H9 (cell line): ENCODE results near the gene GPR171. TPM values are rescaled to one million over a fixed set of nuclear protein-coding genes. Genes with fewer than 3 reads are reported as not detected.
"Not testable (repeated sequence)": the region's sequence is repeated elsewhere in the genome, so short reads cannot be mapped to it uniquely, and the experiment has no call there.

Source experiments
- DNase-seq: peaks from one replicate; pipeline ENCODE4 v3.0.0-alpha.2; 2017
- H2AFZ ChIP-seq: one replicate; pipeline ENCODE4 v1.6.1; 2013; ENCODE audit warnings: mild to moderate bottlenecking, low read length, control low read depth, moderate library complexity
- H2AK5ac ChIP-seq: 2 replicates; pipeline ENCODE4 v1.6.1; 2013; ENCODE audit warnings: low read length, control low read depth, mixed read lengths; ENCODE audit not compliant: insufficient read length
- H2BK120ac ChIP-seq: one replicate; pipeline ENCODE4 v1.6.1; 2013; ENCODE audit warnings: low read depth, mild to moderate bottlenecking, low read length, control low read depth, inconsistent platforms; ENCODE audit not compliant: poor library complexity, severe bottlenecking
- H2BK12ac ChIP-seq: 2 replicates; pipeline ENCODE4 v1.6.1; 2013; ENCODE audit warnings: low read length, control low read depth, mixed read lengths, low read depth; ENCODE audit not compliant: insufficient read length
- H2BK15ac ChIP-seq: 2 replicates; pipeline ENCODE4 v1.6.1; 2013; ENCODE audit warnings: low read depth, low read length, control low read depth
- H2BK20ac ChIP-seq: one replicate; pipeline ENCODE4 v1.6.1; 2013; ENCODE audit warnings: low read depth, mild to moderate bottlenecking, low read length, control low read depth, inconsistent platforms; ENCODE audit not compliant: poor library complexity, severe bottlenecking
- H2BK5ac ChIP-seq: 2 replicates; pipeline ENCODE4 v1.6.1; 2013; ENCODE audit warnings: low read length, control low read depth, mixed read lengths; ENCODE audit not compliant: insufficient read length
- H3K14ac ChIP-seq: 2 replicates; pipeline ENCODE4 v1.6.1; 2013; ENCODE audit warnings: low read length, control low read depth; ENCODE audit not compliant: insufficient read depth
- H3K18ac ChIP-seq: 2 replicates; pipeline ENCODE4 v1.6.1; 2013; ENCODE audit warnings: low read depth, mild to moderate bottlenecking, mixed read lengths, low read length, control low read depth; ENCODE audit not compliant: insufficient read length
- H3K23ac ChIP-seq: 2 replicates; pipeline ENCODE4 v1.6.1; 2013; ENCODE audit warnings: low read length, control low read depth, mixed read lengths, low read depth; ENCODE audit not compliant: insufficient read length
- H3K23me2 ChIP-seq: 2 replicates; pipeline ENCODE4 v1.6.1; 2013; ENCODE audit warnings: low read depth, mild to moderate bottlenecking, mixed read lengths, low read length, control low read depth; ENCODE audit not compliant: insufficient read length, poor library complexity, severe bottlenecking
- H3K27ac ChIP-seq: 2 replicates; pipeline ENCODE4 v1.5.1; 2013; ENCODE audit warnings: low read length, control low read depth, mixed read lengths, low read depth; ENCODE audit not compliant: insufficient read length
- H3K27me3 ChIP-seq: 2 replicates; pipeline ENCODE4 v1.6.1; 2013; ENCODE audit warnings: low read length, control low read depth, inconsistent platforms; ENCODE audit not compliant: insufficient read depth
- H3K4ac ChIP-seq: 2 replicates; pipeline ENCODE4 v1.6.1; 2013; ENCODE audit warnings: low read depth, mild to moderate bottlenecking, control low read depth, inconsistent platforms, low read length, moderate library complexity
- H3K4me1 ChIP-seq: 2 replicates; pipeline ENCODE4 v1.6.1; 2013; ENCODE audit warnings: low read length, control low read depth, inconsistent platforms; ENCODE audit not compliant: insufficient read depth
- H3K4me2 ChIP-seq: 2 replicates; pipeline ENCODE4 v1.6.1; 2013; ENCODE audit warnings: low read length, control low read depth, mixed read lengths; ENCODE audit not compliant: insufficient read length, insufficient read depth
- H3K56ac ChIP-seq: 2 replicates; pipeline ENCODE4 v1.6.1; 2013; ENCODE audit warnings: low read depth, mild to moderate bottlenecking, mixed read lengths, low read length, control low read depth; ENCODE audit not compliant: insufficient read length
- H3K79me1 ChIP-seq: 2 replicates; pipeline ENCODE4 v1.6.1; 2013; ENCODE audit warnings: low read depth, mild to moderate bottlenecking, moderate library complexity, low read length, control low read depth, inconsistent platforms; ENCODE audit not compliant: insufficient read depth, poor library complexity, severe bottlenecking
- H3K79me2 ChIP-seq: 2 replicates; pipeline ENCODE4 v1.6.1; 2013; ENCODE audit warnings: low read length, control low read depth, inconsistent platforms; ENCODE audit not compliant: insufficient read depth
- H3K9ac ChIP-seq: 2 replicates; pipeline ENCODE4 v1.6.1; 2013; ENCODE audit warnings: low read length, control low read depth, mixed read lengths; ENCODE audit not compliant: insufficient read length; ENCODE audit errors: extremely low read depth
- H3K9me3 ChIP-seq: one replicate; pipeline ENCODE4 v1.6.1; 2013; ENCODE audit warnings: low read depth, low read length, inconsistent platforms; ENCODE audit not compliant: control insufficient read depth
- H3T11ph ChIP-seq: one replicate; pipeline ENCODE4 v1.6.1; 2013; ENCODE audit warnings: mild to moderate bottlenecking, low read length, control low read depth, inconsistent platforms
- H4K20me1 ChIP-seq: one replicate; pipeline ENCODE4 v1.6.1; 2013; ENCODE audit not compliant: control insufficient read depth, insufficient read length, insufficient read depth
- H4K5ac ChIP-seq: 2 replicates; pipeline ENCODE4 v1.6.1; 2013; ENCODE audit warnings: low read depth, mild to moderate bottlenecking, mixed read lengths, low read length, control low read depth; ENCODE audit not compliant: insufficient read length
- H4K8ac ChIP-seq: replicated peaks from 2 replicates; pipeline ENCODE4 v1.6.1; 2013; ENCODE audit warnings: low read length, control low read depth, mixed read lengths, low read depth; ENCODE audit not compliant: insufficient read length
- H4K91ac ChIP-seq: 2 replicates; pipeline ENCODE4 v1.6.1; 2013; ENCODE audit warnings: low read depth, mild to moderate bottlenecking, moderate library complexity, mixed read lengths, low read length, control low read depth; ENCODE audit not compliant: insufficient read length
- H3K27ac Mint-ChIP-seq, 3 experiments: 2 replicates in 2 of 3; 3 replicates in 1 of 3; pipeline ENCODE4 v1.8.0; 2020 to 2021; ENCODE audit warnings: mixed read lengths in 3 of 3, mild to moderate bottlenecking in 1 of 3, moderate library complexity in 1 of 3
- H3K27me3 Mint-ChIP-seq: 2 replicates; pipeline ENCODE4 v1.8.0; 2021; ENCODE audit warnings: low read depth, mild to moderate bottlenecking, moderate library complexity, mixed read lengths
- H3K36me3 Mint-ChIP-seq, 3 experiments: 2 replicates in 2 of 3; 3 replicates in 1 of 3; pipeline ENCODE4 v1.8.0; 2020 to 2021; ENCODE audit warnings: low read depth in 3 of 3, mixed read lengths in 3 of 3; ENCODE audit not compliant: insufficient read depth in 1 of 3
- H3K4me1 Mint-ChIP-seq, 2 experiments: 2 replicates each; pipeline ENCODE4 v1.8.0; 2020; ENCODE audit warnings: mixed read lengths in 2 of 2
- H3K4me3 Mint-ChIP-seq, 2 experiments: 2 replicates in 1 of 2; 3 replicates in 1 of 2; pipeline ENCODE4 v1.8.0; 2020 to 2021; ENCODE audit warnings: mild to moderate bottlenecking in 2 of 2, mixed read lengths in 2 of 2, moderate library complexity in 1 of 2
- H3K9me3 Mint-ChIP-seq, 2 experiments: 2 replicates in 1 of 2; 3 replicates in 1 of 2; pipeline ENCODE4 v1.8.0; 2020; ENCODE audit warnings: mild to moderate bottlenecking in 2 of 2, mixed read lengths in 2 of 2, moderate library complexity in 1 of 2
- WGBS: extraction: QIAGEN DNeasy Blood & Tissue Kit; methylation state at CpG from one replicate; pipeline ENCODE4 v1.1.7; 2013; ENCODE audit warnings: missing lambda C conversion rate, low lambda C conversion rate, mixed read lengths; ENCODE audit not compliant: insufficient read length; ENCODE audit errors: extremely low coverage; 5-methylcytosine and 5-hydroxymethylcytosine counted together
- total RNA-seq: library from RNA; stranded (reverse); gene quantifications from 2 replicates; pipeline ENCODE4 v1.2.1, GENCODE V29; 2021
- TF ChIP-seq, protein P1 (sequence below): fragments of 200-600 bp; sonication (generic); conservative IDR thresholded peaks from 3 replicates; pipeline ENCODE4 v1.8.0; 2021; ENCODE audit warnings: antibody characterized with exemption, mild to moderate bottlenecking

GPR171 gene
- total RNA-seq, 1 experiment from 2014 or later = not detected

DNA sequence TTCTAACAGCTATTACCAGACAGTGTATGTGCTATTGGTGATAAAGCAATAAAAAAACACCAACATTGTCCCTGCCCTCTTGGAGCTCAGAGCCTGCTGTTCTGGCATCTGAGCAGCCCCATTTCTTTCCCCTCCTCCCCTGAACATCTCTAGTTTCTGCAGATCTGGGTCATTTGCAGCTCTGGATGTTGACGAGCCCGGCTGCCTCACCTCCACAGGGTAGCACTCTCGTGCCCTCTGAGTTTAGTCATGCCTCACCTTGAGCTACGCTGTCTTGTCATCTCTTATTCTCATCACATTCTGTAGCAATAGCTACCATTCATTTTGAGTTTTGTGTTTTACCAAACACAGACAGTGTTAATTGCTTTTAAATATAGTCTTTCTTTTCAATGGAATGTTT lies 30.0 kb upstream of the GPR171 start:
- WGBS = no CpG with 5 or more reads among the region's 4 CpGs
- Histone ChIP-seq H2BK5ac (no peak overlapping the region), H3K56ac (no peak overlapping the region), H3K79me1 (no peaks in the 10 kb centered on the region), H3K23ac (no peak overlapping the region), H4K20me1 (no peaks in the 10 kb centered on the region), H4K8ac (no peak overlapping the region), H3K9me3 (no peaks in the 10 kb centered on the region), H4K5ac (no peak overlapping the region), H3K14ac (peak overlapping the region; percentile 29; the same call in 1 of the 2 replicates), H2BK20ac (no peak overlapping the region), H3K23me2 (no peaks in the 10 kb centered on the region), H2BK15ac (no peak overlapping the region), H3K27ac (no peak overlapping the region), H3T11ph (no peak overlapping the region), H3K9ac (no peak overlapping the region), H3K4me2 (no peak overlapping the region), H2BK120ac (no peak overlapping the region), H3K27me3 (no peaks in the 10 kb centered on the region), H3K18ac (no peak overlapping the region), H2AFZ (no peak overlapping the region), H3K4ac (no peak overlapping the region), H3K79me2 (no peaks in the 10 kb centered on the region), H2AK5ac (no peak overlapping the region), H4K91ac (no peak overlapping the region), H3K4me1 (peaks cover 7% of the 10 kb centered on the region; the same call in 1 of the 2 replicates), H2BK12ac (no peak overlapping the region)
- Mint-ChIP-seq H3K4me3 (no peak overlapping the region), H3K9me3 (peaks cover 0 to 3% of the 10 kb centered on the region in 2 experiments; a peak in 1 of 5 replicates), H3K36me3 (peaks cover 5 to 6% (median 6%) of the 10 kb centered on the region in 3 experiments; a peak in 5 of 7 replicates), H3K27ac (peak overlapping the region in 2 of 3 experiments; percentile 12 to 85; a peak in 4 of 7 replicates), H3K27me3 (no peaks in the 10 kb centered on the region), H3K4me1 (peaks cover 30 to 37% of the 10 kb centered on the region in 2 experiments)
- TF ChIP-seq, protein P1, sequence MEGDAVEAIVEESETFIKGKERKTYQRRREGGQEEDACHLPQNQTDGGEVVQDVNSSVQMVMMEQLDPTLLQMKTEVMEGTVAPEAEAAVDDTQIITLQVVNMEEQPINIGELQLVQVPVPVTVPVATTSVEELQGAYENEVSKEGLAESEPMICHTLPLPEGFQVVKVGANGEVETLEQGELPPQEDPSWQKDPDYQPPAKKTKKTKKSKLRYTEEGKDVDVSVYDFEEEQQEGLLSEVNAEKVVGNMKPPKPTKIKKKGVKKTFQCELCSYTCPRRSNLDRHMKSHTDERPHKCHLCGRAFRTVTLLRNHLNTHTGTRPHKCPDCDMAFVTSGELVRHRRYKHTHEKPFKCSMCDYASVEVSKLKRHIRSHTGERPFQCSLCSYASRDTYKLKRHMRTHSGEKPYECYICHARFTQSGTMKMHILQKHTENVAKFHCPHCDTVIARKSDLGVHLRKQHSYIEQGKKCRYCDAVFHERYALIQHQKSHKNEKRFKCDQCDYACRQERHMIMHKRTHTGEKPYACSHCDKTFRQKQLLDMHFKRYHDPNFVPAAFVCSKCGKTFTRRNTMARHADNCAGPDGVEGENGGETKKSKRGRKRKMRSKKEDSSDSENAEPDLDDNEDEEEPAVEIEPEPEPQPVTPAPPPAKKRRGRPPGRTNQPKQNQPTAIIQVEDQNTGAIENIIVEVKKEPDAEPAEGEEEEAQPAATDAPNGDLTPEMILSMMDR = no peak
- no peak for DNase-seq

DNA sequence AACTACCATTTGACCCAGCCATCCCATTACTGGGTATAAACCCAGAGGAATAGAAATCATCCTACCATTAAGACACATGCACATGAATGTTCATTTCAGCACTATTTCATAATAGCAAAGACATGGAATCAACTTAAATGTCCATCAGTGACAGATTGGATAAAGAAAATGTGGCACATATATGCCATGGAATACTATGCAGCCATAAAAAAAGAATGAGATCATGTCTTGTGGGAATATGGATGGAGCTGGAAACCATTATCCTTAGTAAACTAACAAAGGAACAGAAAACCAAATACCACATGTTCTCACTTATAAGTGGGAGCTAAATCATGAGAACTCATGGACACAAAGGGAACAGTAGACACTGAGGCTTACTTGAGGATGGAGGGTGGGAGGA lies 29.4 kb upstream of the GPR171 start:
- H3T11ph ChIP-seq, H3K23me2 ChIP-seq, H3K36me3 Mint-ChIP-seq, H3K4ac ChIP-seq, H2BK15ac ChIP-seq, H4K20me1 ChIP-seq, H3K14ac ChIP-seq, H3K27me3 Mint-ChIP-seq, H3K4me2 ChIP-seq, H3K79me2 ChIP-seq, H2BK120ac ChIP-seq, H3K18ac ChIP-seq, H3K9me3 Mint-ChIP-seq, H3K79me1 ChIP-seq, H3K27ac ChIP-seq, H4K91ac ChIP-seq, H3K56ac ChIP-seq, H3K23ac ChIP-seq, H3K4me1 ChIP-seq, H4K8ac ChIP-seq, H2BK20ac ChIP-seq, H2AK5ac ChIP-seq, H2BK12ac ChIP-seq, H2AFZ ChIP-seq, H3K9ac ChIP-seq, H3K27me3 ChIP-seq, H2BK5ac ChIP-seq, H3K27ac Mint-ChIP-seq, H3K4me3 Mint-ChIP-seq, DNase-seq, H3K9me3 ChIP-seq, H4K5ac ChIP-seq: not testable (repeated sequence)
- peaks cover 36 to 40% of the 10 kb centered on the region in 2 experiments for H3K4me1 Mint-ChIP-seq
